GM12872 (cell line): ENCODE results near the gene TXNDC11.

Experiments used
- CTCF ChIP-seq: IDR thresholded peaks from 3 replicates; pipeline ENCODE4 v1.5.1; 2011; ENCODE audit warnings: low read depth, mild to moderate bottlenecking, low read length, moderate library complexity; ENCODE audit not compliant: insufficient read depth

TXNDC11 gene

GRCh38 chr16:11635679-11636171, 106.9 kb downstream of the TXNDC11 start:
- TF ChIP-seq CTCF: no peak

- TF ChIP-seq CTCF: no peak
Observed at GRCh38 chr16:11635113-11635652, 107.5 kb downstream of the TXNDC11 start.

GRCh38 chr16:11634312-11634711, 108.3 kb downstream of the TXNDC11 start:
- TF ChIP-seq CTCF: no peak

GRCh38 chr16:11633113-11633512, 109.5 kb downstream of the TXNDC11 start:
- TF ChIP-seq CTCF: no peak

GRCh38 chr16:11632455-11632939, 110.2 kb downstream of the TXNDC11 start:
- TF ChIP-seq CTCF: no peak

GRCh38 chr16:11631214-11631613, 111.4 kb downstream of the TXNDC11 start:
- no peak for TF ChIP-seq CTCF

GRCh38 chr16:11630768-11631056, 111.9 kb downstream of the TXNDC11 start:
- no peak for TF ChIP-seq CTCF
